DOHH2 (cell line): ENCODE results near the gene TBC1D16.

Source experiments
- CTCF ChIP-seq: fragments of 200-600 bp; sonication (generic); IDR thresholded peaks from one replicate; pipeline ENCODE4 v1.5.1; 2014; ENCODE audit warnings: antibody characterized with exemption, mild to moderate bottlenecking, low read depth, low read length; ENCODE audit not compliant: poor library complexity, severe bottlenecking
- EZH2phosphoT487 ChIP-seq: fragments of 200-600 bp; sonication (generic); IDR thresholded peaks from 2 replicates; pipeline ENCODE4 v1.6.1; 2017; ENCODE audit warnings: borderline replicate concordance, mild to moderate bottlenecking, antibody characterized with exemption, low read length, moderate library complexity, mixed read lengths

DNA sequence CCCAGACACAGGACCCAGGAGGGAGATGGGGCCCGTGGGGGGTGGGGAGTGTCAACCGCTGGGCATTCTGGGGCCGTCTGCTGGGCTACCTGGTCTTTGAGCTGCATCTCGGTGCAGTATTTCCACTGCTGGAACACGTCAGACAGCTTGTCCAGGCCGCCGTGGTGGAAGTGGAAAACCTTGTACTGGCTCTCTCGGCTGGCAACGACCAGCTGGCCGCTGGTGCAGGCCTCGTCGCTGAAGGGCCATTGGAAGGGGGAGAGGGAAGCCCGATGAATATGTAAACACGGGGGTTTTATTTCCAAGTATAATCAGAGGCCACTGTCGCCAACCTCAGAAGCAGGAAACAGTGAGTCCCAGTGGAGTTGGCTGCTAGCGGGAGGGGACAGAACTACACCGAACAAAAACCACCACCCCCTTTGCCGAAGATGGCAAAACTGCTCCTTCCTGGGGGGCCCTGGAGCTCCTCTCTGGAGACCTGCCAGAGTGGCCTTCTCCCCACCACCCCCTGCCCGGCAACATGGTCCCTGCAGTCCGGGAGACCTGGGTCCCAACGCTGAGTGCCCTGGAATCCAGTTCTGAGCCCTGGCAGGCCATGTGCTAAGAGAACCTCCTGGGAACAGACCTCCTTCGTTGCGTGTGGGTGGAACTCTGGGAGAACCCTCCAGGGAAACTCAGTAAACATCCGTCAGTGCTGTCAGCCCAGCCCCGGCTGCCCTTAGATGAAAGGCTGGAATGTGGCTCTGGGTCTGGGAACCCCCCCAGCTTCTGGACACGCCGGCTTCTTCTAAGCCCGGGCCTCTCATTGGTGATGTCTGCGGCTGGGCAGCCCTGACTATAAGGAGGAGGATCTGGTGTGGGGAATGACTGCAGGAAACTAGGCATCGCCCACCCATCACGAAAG, 84.1 kb downstream of the TBC1D16 start:
- TF ChIP-seq CTCF, result no peak
- TF ChIP-seq EZH2phosphoT487, result no peak
